NCI-H2196 (cell line): Measurements from ENCODE around the gene SEC16A.
A peak's percentile ranks its signal among the peaks of the same experiment; 100 is the strongest.

Experiments used
- DNase-seq: peaks from one replicate; lab custom pipeline; 2025; ENCODE audit not compliant: unreplicated experiment; lab: John Stamatoyannopoulos, UW

Gene SEC16A

DNA sequence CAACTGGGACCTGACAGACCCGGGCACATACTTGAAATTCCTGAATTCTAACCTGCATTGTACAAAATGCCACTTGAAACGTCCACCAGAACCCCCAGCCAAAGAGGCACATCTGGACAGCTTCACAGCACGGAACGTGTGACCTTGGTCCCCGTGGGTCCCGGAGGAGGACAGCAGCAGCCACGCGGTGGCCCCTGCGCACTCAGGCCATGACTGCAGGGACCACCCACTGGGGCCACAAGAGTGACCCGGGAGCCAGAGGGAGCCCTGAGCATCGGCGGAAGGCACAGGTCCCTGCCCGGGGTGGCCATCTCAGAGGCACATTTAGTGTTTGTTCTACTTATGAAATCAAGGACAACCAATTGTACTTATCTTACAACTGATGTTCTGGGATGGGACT is 80.8 kb downstream of the SEC16A start:
- DNase-seq = no peak

GRCh38 chr9:136401173-136401922 is 81.5 kb downstream of the SEC16A start:
- no peak for DNase-seq

- peak; percentile 95 for DNase-seq
Measured at GRCh38 chr9:136400038-136400834, 82.6 kb downstream of the SEC16A start, which contains the start of gene SNAPC4. TSS of gene SNAPC4 (minus strand) at chr9:136400170. CDS start at chr9:136398428, 1,742 bp downstream.

DNA sequence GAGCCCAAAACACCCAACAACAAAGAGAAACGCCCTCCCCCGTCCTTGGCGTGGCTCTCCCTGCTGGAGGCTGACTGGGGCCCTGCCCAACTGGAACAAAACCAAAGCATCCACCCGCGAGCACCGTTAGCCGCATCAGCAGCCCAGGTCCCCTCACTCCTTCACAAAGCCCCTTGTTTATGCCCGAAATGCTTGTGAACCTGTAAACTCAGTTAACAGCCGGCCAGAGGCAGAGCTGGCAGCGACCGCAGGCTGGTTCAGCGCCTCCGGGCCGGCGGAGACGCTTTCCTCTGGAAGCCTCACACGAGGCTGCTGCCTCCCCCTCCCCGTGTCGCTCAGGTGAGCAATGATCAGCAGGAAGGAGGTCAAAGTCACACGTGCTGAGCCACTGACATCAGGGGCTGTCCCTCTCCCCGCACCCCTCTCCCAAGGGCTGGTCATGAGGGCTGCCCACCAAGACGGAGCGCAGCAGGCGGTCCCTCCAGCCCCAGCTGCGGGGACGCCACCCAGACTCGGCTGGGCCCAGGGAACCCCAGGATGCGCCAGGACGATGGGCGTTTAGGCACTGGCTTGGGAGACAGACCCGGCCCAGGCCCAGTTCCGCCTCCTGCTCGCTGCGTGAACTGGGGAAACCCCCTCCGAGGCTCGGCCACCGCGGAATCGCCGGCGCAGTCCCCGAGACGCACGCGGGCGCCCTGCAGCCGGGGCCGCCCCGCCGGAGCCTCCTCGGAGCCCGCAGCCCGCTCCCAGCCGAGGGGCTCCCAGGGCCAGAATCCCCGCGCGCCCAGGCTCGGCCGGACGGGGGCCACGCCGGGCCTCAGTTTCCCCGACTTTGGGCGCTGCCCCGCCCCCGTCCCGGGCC is 83.4 kb downstream of the SEC16A start:
- no peak for DNase-seq

DNA sequence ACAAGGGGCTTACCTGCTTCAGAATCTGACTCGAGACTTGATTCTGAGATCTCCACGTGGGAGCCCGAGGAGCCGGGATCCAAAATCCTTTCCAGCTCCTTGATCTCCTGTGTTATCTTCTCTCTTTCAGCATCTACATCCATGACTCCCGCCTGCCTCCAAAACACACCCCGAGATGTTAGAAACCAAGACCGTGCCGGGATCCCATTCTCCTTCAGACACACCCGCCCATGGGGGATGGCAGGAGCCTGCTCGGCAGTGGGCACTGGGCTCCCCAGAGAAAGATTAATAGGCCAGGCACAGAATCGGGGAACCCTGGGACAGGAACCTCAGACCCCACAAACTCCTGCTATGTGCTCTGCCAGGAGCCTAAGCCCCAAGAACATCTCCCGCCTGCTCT is 84.6 kb downstream of the SEC16A start:
- DNase-seq = no peak

GRCh38 chr9:136397643-136398042 is 85.2 kb downstream of the SEC16A start:
- DNase-seq = no peak

- no peak for DNase-seq
Measured at GRCh38 chr9:136396219-136396515, 86.7 kb downstream of the SEC16A start.

DNA sequence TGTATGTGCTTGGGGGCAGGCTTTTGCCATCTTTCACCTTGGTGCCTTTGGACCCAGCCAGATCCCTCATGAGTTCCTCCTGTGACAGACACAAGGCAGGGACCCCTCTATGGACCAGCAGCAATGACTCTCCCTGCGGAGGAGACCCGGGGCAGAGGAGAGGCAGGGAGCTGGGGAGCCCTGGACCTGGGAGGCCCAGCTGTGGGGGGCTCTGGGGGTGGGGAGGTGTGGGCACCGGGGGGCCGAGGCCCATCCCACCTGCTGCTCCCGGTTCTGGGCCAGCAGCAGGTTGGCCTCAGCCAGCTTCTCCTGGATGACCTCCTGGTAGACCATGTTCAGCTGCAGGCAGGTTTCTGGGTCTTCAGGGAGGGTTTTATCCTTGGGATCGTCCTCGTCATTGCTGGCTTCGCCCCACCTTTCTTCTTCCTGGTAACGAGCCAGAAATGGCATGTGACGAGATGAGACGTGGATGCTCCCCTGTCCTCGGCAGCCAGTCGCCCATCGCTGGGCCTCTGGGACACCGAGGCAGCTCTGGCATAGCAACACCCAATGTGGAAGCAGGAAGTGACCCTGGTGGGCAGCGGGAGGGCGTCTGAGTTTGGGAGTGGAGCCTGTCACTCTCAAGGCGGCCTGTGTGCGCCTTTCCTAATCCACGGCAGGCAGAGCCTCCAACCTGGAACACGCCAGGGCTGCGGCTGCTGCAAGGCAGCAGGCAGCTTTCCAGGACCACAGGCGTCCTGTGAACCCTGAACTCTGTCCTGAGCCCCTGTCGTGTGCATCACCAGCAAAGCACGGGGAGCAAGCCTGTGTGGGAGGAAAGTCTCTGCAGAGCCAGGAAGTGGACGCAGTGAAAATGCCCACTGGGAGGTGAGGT is 87.3 kb downstream of the SEC16A start:
- DNase-seq = no peak

GRCh38 chr9:136395020-136395340 is 87.9 kb downstream of the SEC16A start:
- DNase-seq = no peak

DNA sequence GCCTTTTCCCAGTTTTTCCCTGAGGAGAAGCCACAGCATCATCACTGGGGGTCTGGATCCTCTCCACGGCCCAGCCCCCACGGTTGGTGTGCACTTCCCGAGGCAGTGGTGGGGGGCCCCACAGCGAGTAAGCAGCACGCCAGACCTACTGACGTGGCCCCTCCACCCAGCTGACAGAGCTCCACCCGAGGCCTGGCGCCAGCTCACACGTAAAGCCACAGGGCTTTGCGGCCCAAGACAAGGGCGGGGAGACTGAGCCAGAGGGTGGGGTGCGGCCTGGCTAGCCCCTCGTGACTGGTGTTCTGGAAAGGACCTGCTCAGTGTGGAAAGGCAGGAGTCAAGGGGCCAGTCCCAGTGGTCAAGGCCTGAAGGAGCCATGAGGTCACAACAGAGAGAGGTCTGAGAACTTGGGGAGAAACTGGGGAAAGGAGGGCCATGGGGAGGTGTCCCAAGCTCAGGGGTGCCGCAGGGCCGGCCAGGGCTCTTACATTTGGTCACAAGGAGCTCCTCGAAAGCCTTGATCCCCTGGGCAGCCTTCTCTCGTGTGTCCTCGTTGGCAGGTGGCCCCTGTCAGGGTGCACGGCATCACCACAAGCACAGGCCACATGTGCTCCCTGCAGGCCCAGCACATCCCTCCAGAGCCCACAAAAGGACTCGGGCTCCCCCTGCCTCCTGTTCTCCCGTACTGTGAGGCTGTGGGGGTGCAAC is 88.4 kb downstream of the SEC16A start:
- DNase-seq = no peak

- no peak for DNase-seq
Measured at GRCh38 chr9:136393531-136393930, 89.3 kb downstream of the SEC16A start.

DNA sequence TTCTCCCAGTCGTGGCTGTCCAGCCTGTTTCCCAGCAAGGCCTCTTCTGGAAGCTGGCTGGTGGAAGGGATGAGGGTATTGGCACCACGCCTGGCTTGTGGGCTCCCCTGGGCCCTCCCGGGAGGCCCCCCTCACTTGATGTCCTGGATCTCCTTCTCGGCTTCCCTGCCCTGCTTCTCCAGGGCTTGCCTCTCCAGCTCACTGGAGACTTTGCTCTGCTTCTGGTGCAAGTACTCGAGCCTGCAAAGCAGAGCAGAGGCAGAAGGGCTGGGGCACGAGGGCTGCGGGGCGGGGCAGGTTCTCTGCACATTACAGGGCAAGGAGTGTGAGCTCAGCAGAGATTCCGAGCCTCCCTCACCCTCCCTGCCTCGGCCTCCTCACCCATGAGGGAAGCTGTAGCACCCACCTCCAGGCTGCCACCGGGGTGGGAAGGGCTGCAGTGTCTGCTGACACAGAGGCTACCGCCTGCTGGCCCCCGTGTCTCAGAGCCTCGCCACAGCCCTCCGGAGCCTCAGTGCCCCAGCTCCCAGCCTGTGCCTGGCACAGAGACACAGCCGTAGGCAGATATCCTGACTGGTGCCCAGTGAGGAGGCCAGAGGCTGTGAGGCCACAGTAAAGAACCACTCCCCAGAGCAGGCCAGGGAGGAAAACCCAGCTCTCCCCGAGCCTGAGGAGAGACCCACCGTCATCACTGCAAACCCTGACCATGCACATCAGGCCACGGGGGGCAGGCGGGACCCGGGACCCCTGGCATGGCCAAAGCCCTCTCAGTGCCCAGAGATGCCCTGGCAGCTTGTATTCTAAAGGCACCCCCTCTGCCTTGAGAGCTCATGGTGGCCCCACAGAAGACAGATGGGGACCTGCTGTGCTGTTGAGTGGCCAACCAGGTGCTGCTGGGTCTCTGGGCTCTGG is 90.0 kb downstream of the SEC16A start:
- no peak for DNase-seq

DNA sequence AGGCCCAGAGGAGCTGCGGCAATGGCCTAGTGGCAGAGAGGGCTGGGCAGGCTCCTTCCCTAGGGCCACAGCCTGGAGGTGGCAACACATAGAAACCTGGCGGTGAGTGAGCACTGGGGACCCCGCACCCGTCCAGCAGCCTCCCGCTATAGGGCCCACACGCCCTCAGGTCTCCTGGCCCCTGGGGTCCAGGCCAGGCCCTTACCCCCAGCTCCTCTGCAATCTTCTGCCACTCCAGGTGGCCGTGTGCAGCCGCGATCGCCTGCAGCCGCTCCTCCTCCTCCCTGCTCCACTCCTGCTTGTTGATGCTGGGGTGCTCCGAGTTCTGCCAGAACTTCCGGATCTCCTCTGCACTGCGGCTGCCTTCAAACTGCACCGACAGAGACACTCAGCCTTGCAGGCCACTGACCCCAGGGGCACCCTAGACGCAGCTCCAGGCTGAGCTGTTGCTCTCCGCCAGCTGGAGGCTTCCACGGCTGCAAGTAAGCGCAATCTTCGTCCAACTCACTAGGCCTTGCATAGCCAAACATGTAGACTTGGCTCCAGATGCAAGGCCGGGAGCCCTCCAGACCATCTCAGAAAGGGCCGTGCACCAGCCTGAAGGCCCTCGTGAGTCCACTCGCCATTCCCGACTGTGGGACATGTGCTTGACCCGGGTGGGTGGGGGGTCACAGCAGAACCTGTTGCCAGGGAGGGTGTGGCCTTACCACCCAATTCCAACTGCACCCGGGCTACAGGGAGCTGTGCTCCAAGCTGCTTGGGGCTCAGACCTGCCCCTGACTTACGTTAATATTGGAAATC is 90.9 kb downstream of the SEC16A start:
- no peak for DNase-seq
